NK-92 (cell line): ENCODE measurements around the gene MIGA2.

Source experiments
- DNase-seq: peaks from one replicate; lab custom pipeline; 2025; ENCODE audit not compliant: unreplicated experiment; lab: John Stamatoyannopoulos, UW

MIGA2 gene

DNA sequence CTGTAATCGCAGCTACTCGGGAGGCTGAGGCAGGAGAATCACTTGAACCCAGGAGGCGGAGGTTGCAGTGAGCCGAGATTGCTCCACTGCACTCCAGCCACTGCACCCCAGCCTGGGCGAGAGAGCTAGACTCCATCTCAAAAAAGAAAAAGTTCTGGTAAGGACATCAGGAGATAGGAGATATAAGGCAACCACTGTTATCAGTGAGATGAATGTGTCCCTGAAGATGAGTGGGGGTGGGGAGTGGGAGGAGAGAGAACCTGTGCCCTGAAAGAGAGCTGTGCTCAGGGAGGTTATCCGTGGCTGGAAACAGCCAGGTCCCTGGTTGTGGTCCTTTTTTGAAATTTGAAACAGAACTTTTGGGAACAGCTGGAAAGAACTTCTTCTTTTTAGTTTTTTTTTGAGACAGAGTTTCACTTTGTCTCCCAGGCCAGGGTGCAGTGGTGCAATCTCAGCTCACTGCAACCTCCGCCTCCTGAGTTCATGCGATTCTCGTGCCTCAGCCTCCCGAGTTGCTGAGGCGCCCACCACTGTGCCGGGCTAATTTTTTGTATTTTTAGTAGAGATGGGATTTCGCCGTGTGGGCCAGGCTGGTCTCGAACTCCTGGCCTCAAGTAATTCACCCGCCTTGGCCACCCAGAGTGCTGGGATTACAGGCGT lies 77.3 kb downstream of the MIGA2 start:
- no peak for DNase-seq

DNA sequence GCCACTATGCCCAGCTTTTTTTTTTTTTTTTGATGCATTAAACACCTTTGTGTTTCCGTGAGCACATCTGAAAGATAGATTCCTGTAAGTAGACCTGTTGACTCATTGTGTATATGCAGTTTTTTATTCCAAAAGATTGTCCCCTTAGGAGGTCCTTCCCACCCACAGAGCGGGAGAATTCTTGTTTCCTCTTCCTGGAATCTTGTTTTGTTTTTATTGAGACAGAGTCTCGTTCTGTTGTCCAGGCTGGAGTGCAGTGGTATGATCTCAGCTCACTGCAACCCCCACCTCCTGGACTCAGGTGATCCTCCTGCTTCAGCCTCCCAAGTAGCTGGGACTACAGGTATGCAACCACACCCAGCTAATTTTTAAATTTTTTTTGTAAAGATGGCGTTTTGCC lies 82.4 kb downstream of the MIGA2 start:
- DNase-seq: no peak

DNA sequence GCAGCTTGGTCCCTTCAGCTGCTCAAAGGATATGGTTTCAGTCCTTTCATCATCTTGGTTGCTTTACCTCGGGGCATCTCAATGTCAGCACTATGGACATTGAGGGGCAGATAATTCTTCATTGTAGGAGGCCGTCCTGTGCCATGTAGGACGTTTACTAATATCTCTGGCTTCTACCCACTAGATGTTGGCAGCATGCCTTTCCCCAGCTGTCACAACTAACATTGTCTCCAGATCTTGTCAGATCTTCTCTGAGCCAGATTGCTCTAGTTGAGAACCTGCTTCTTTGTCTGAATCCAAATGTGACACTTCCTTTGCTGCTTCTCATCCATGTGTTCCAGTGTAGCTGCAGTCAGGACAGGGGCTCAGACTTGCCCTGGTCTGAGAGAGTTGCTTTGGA lies 85.1 kb downstream of the MIGA2 start:
- no peak for DNase-seq
